GM18507 (cell line): ENCODE results near the gene GIPC2.

ENCODE experiments used
- DNase-seq: peaks from one replicate; pipeline ENCODE4 v3.0.0; 2011; ENCODE audit warnings: low read depth; ENCODE audit not compliant: insufficient read length; ENCODE audit errors: extremely low spot score
- FAIRE-seq: peaks from 2 replicates; lab custom pipeline; 2011; peaks lifted over from hg19 to GRCh38; lab: Jason Lieb, UNC

GIPC2 gene

DNA sequence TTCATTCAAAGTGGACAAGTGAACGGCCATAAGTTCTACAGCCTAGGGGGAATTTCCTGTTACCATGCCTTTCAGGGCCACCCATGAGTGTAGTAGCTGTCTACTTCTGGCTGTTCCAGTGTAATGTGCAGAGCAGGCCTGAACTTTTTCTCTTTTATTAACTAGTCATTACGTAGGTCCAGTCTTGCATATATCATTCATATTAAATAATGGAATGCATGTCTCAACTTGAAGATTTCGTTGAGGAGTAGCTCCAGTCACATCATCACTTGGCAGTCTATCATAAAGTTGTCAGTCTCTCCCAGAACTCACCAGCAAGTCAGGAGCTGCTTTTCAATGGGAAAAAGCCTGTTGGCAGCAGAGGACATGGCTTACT lies 12.0 kb upstream of the GIPC2 start:
- FAIRE-seq (no peak), DNase-seq (no peak)

DNA sequence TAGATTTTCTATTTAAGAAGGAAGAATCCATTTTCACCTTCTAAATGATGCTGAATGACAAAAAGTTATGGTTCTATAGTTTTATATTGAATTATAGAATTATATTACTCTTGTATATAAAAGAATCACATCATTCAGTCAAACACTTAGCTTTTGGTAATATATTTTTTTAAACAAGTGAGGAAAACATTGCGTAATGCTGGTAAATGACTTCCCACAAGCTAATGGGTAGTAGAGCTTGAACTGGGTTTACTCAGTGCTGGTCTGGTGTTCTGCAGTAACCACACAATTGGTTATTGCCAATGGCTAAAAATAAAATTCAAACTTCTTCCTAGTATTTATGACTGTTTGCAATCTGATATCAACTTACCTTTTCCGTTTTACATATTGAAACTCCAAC lies 10.6 kb upstream of the GIPC2 start:
- no peak for FAIRE-seq
- no peak for DNase-seq

GRCh38 chr1:78036450-78036849 lies 9.3 kb upstream of the GIPC2 start:
- FAIRE-seq (no peak), DNase-seq (no peak)

GRCh38 chr1:78038071-78038470 lies 7.7 kb upstream of the GIPC2 start:
- DNase-seq (no peak), FAIRE-seq (no peak)

- no peak for FAIRE-seq
- no peak for DNase-seq
These were observed 7.3 kb upstream of the GIPC2 start for GRCh38 chr1:78038491-78038939.

DNA sequence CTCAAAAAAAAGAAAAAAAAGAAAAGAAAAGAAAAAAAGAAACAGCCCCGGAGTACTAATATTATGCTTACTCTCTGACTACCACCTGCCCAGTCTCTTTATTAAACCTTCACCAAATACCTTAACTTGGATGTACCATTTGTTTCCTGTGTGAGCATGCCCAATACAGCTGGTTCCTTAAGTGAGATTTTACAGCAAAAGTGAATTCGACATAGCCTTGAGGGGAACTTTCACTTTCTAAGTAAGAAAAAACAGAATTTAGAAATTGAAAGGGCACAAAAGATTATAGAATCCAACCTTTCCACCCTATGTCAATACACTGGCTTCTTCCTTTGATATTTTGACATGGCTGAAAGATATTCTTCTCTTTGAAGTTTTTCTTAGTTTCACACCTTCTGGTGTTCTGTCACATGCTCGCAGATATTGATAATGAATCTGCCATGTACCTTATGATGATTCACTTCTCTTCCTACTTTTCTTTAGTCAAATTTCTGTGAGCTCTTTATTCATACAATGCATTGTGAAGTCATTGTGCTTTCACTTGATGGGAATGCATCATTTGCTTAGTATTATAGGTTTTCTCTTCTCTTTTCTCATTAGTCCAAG lies 5.2 kb upstream of the GIPC2 start:
- no peak for FAIRE-seq
- DNase-seq, result no peak

- FAIRE-seq (no peak), DNase-seq (no peak)
These were observed 2.3 kb upstream of the GIPC2 start for GRCh38 chr1:78043436-78043835.

DNA sequence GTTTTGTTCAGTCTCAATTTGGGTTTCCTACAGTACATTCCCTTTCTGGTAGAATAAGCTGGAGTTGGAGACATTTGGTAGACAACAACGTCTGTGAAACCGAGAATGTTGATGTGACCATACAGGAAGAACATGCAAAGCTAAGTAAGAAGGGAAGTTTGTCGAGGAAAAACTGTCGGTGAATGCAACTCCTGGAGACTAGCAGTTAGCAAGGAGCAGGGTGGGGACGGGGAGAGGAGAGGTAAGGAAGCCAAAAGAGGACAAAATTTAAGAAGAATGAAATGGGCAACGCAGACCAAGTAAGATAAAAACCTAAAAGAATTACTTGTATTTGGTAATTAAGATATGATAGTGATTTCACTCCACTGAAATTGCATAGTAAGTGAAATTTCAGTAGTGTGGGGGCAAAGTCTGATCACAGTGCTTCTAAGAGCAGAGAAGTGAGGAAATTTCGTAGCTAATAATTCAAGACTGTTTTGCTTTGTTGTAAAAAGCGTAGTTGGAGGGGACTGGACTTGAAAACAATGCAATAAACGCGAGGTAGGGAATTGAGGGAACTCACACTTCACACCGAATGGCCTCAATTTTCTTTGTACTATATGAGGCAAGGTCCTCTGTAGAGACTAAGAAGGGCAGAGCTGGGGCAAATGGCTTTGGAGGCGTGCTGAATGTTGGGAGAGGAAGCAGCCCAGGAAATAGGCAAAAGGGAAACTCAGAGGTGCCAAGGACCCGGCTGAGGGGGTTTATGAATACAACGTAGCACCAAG lies 787 bp upstream of the GIPC2 start:
- FAIRE-seq (no peak), DNase-seq (no peak)

DNA sequence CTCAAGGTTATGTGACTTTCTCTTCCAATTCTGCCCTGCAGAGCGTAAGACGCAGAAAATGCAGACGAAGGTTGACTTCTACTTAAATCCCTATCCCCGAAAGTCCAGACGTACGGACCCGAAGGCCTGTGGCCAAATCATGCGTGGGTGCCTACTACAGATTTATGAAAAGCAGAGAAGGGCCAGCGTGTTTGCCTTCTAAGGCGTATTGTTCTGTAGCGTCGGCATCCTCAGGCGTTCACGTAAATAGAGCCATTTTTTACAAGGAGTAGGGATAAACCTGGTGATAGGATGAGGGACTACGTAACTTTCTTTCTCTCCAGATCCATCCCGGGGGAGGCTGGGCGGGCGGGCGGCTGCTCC lies 222 bp upstream of the GIPC2 start:
- DNase-seq, result no peak
- no peak for FAIRE-seq

DNA sequence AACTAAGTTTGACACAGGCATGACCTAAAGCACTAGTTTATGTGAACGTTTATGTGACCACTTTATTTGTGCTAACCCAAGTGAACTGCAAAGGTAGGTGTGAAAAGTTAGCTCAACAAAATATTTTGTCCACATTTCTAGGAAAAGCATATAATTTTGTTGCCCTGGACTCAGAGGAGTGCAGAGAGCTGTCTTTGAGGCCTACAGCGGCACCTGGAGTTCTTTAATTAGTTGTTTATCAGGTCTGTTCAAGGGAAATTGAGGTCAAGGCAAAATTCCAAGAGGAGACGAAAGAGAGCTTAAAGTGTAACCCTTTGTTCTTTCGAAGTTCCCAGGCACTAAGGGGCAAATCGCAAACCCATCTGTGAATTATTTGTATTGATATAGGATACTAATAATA lies 1.3 kb downstream of the GIPC2 start:
- DNase-seq, result no peak
- no peak for FAIRE-seq

DNA sequence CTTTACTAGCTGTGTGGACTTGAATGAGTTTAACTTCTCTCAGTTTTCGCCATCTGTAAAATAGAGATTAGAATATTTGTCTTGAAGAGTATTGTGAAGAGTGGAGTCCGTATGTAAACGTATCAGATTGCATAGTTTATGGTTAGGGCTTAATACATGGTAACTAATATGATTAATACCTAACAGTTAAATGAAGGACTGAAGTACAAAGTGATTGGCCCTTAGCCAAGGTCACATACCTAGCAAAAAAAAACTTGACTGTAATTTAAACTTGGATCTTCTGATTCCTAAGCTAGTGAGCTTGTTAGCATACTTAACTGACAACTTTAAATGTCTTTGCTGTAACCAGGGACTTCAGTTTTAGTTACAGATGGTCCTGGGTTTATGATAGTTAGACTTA lies 1.9 kb downstream of the GIPC2 start:
- FAIRE-seq, result no peak
- DNase-seq, result no peak

DNA sequence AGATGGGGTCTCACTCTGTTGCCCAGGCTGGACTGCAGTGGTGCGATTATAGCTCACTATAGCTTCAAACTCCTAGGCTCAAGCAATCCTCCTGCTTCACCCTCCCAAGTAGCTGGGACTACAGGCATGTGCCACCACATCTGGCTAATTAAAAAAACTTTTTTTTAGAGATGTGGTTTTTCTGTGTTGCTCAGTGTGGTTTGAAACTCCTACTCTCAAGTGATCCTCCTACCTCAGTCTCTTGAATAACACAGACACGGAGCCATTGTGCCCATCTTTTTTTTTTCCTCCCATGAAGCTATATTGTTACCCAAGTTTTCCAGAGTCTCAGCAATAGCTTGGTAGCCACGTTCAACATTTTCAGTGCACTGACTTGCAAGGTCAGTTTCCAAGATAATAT lies 2.7 kb downstream of the GIPC2 start:
- DNase-seq (no peak), FAIRE-seq (no peak)

GRCh38 chr1:78049396-78049795 lies 3.6 kb downstream of the GIPC2 start:
- FAIRE-seq (no peak), DNase-seq (no peak)

- FAIRE-seq, result no peak
- DNase-seq, result no peak
These were observed 5.2 kb downstream of the GIPC2 start for GRCh38 chr1:78051005-78051404.

- DNase-seq (no peak), FAIRE-seq (no peak)
These were observed 7.1 kb downstream of the GIPC2 start for GRCh38 chr1:78052685-78053405.

DNA sequence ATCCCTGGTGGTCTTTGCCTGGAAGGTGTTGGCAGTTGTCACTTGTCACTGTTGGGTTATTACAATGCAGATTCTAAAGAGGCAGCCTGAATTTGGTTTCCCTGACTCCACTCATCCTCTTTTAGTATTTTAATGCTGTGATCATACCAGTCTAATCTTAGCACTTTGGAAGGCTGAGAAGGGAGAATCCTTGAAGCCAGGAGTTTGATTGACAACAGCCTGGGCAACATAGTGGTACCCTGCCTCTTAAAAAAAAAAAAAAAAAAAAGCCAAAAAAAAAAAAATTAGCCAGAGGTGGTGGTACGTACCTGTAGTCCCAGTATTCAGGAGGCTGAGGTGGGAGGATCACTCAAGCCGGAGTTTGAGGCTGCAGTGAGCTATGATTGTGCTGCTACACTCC lies 7.7 kb downstream of the GIPC2 start:
- no peak for FAIRE-seq
- no peak for DNase-seq

GRCh38 chr1:78054559-78054958 lies 8.8 kb downstream of the GIPC2 start:
- DNase-seq (no peak), FAIRE-seq (no peak)

DNA sequence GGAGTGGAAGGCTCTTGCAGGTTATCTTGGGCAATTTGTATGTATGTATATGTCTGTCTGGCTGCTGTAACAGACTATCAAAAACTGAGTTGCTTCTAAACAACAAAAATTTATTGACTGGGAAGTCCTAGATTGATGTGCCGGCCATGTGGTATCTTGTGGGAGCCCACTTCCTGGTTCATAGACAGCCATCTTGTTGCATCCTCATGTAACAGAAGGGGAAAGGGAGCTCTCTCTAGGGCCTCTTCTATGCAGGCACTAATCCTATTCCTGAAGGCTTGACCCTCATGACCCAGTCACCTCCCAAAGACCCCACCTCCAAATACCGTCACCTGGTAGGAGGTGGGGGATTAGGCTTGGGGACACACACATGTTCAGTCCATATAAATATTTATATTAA lies 9.2 kb downstream of the GIPC2 start:
- FAIRE-seq, result no peak
- DNase-seq, result no peak

DNA sequence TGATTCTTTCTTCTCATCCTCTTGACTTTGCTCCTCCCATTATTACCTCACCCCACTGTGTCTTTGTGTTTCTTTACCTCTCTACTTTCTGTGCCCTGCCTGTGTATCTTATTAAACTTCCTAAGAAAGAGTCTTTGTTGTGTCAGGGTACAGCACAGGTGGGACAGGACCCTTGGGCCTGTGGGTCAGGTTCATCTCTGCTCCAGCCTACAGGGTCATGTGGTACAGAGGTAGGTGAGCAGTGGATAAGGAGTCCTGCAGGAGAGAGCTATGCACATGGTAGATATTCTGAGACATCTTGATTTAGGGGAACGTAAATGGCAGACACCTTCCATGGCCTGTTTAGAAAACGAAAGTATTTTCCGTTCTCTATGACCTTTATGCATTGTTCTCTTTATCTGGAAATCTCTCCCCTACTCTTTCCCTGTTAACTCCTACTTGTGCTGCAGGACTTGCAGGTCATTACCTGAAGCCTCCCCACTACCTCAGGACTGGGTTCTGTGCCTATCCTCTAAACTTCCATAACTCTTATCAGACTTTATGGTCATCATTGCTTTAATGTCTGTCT lies 9.9 kb downstream of the GIPC2 start:
- no peak for DNase-seq
- FAIRE-seq, result no peak

DNA sequence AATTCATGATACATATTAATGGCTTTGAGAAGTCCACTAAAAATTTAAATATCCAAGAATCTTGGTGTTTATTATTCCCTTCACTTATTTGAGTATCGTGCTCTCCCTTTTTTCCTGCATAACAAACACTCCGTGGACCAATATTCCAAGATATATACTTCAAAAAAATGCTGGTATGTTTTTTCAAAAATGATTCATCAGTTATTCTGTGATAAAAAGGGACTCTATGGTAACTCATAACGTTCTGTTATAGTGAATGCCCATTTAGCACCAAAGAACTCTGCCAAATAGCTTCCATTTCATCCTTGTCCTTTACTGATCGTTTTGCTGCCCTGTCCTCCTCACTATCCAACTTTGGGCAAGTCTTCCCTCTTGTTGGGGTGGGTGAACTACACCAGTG lies 12.9 kb downstream of the GIPC2 start:
- FAIRE-seq (no peak), DNase-seq (no peak)
